HepG2 (cell line): Measurements from ENCODE around the gene C20orf202. TPM values are rescaled to one million over a fixed set of nuclear protein-coding genes. Genes with fewer than 3 reads are reported as not detected.

Experiments
- AGO2 ChIP-seq: fragments of 200-400 bp; formaldehyde crosslinking; optimal IDR thresholded peaks from 2 replicates; pipeline ENCODE3; 2017; ENCODE audit warnings: mild to moderate bottlenecking, low read depth, low read length, moderate library complexity
- ARID2 ChIP-seq: sonication (generic); formaldehyde crosslinking; IDR thresholded peaks from 2 replicates; pipeline ENCODE4 v1.8.1; 2022; ENCODE audit warnings: mild to moderate bottlenecking, missing genetic modification reagents, borderline replicate concordance
- BCL6 ChIP-seq: IDR thresholded peaks from 2 replicates; pipeline ENCODE4 v1.6.1; 2016; ENCODE audit warnings: missing genetic modification reagents, missing compliant biosample characterization
- FOXP1 ChIP-seq, 2 experiments: fragments of 450-650 bp in 1 of 2; IDR thresholded peaks; 2 replicates each; pipeline ENCODE4 v1.6.1; 2017 to 2018; ENCODE audit warnings: antibody characterized with exemption in 1 of 2
- FUBP1 ChIP-seq: sonication (generic); formaldehyde crosslinking; IDR thresholded peaks from 2 replicates; pipeline ENCODE4 v1.5.1; 2020; ENCODE audit warnings: missing genetic modification reagents, mild to moderate bottlenecking, borderline replicate concordance
- GATAD2A ChIP-seq: IDR thresholded peaks from 2 replicates; pipeline ENCODE4 v1.6.1; 2016
- IKZF1 ChIP-seq: fragments of 450-650 bp; IDR thresholded peaks from 2 replicates; pipeline ENCODE4 v1.7.1; 2016
- ISX ChIP-seq: sonication (generic); formaldehyde crosslinking; conservative IDR thresholded peaks from 2 replicates; pipeline ENCODE4 v1.5.0; 2020; ENCODE audit warnings: missing genetic modification reagents
- KDM4B ChIP-seq: sonication (generic); formaldehyde crosslinking; IDR thresholded peaks from 2 replicates; pipeline ENCODE4 v1.4.0; 2020; ENCODE audit warnings: missing genetic modification reagents
- MIER3 ChIP-seq: IDR thresholded peaks from 2 replicates; pipeline ENCODE4 v1.6.1; 2016; ENCODE audit warnings: missing compliant biosample characterization, borderline replicate concordance
- MYPOP ChIP-seq: sonication (generic); formaldehyde crosslinking; IDR thresholded peaks from 2 replicates; pipeline ENCODE4 v1.8.1; 2023; ENCODE audit warnings: mild to moderate bottlenecking, moderate library complexity, missing genetic modification reagents
- NCOR1 ChIP-seq: fragments of 200-600 bp; sonication (generic); IDR thresholded peaks from 2 replicates; pipeline ENCODE4 v1.7.0; 2017; ENCODE audit warnings: antibody characterized with exemption, low read length, borderline replicate concordance
- THAP11 ChIP-seq: IDR thresholded peaks from 2 replicates; pipeline ENCODE4 v1.6.1; 2016; ENCODE audit warnings: missing biosample characterization, missing genetic modification reagents
- U2AF2 ChIP-seq: fragments of 200-400 bp; formaldehyde crosslinking; IDR thresholded peaks from 2 replicates; pipeline ENCODE4 v1.6.1; 2017; ENCODE audit warnings: low read depth, mild to moderate bottlenecking, low read length
- ZBTB43 ChIP-seq: sonication (generic); formaldehyde crosslinking; conservative IDR thresholded peaks from 2 replicates; pipeline ENCODE4 v1.4.0; 2020; ENCODE audit warnings: missing genetic modification reagents
- ZNF230 ChIP-seq: sonication (generic); formaldehyde crosslinking; IDR thresholded peaks from 2 replicates; pipeline ENCODE4 v1.4.0; 2020; ENCODE audit warnings: mild to moderate bottlenecking, missing genetic modification reagents
- ZNF24 ChIP-seq: fragments of 450-650 bp; IDR thresholded peaks from 2 replicates; pipeline ENCODE4 v1.6.1; 2017; ENCODE audit warnings: antibody characterized with exemption, mild to moderate bottlenecking
- ZNF562 ChIP-seq: sonication (generic); formaldehyde crosslinking; IDR thresholded peaks from 2 replicates; pipeline ENCODE4 v1.8.0; 2022; ENCODE audit warnings: missing genetic modification reagents, borderline replicate concordance
- polyA plus RNA-seq, 8 experiments: library from polyadenylated mRNA; depleted of rRNA in 3 of 8; stranded (reverse) in 7 of 8; unstranded in 1 of 8; fragments of >200 nt; fragmentation: Illumina TruSeq in 4 of 8; extraction: Trizol in 4 of 8; gene quantifications; 2 replicates each; pipeline versions ENCODE4 v1.2.1 to v1.2.3, GENCODE V29; 2011 to 2016; ENCODE audit warnings: low read depth in 4 of 8, missing spikeins in 1 of 8, mixed read lengths in 1 of 8; ENCODE audit not compliant: insufficient read depth in 1 of 8
- total RNA-seq, 5 experiments: library from RNA; depleted of rRNA; stranded (reverse); fragments of >200 nt; fragmentation: Illumina TruSeq; extraction: Trizol; gene quantifications; 2 replicates each; pipeline ENCODE4 v1.2.3, GENCODE V29; 2016; ENCODE audit warnings: low read depth in 1 of 5
- TF ChIP-seq, protein P1 (sequence below): sonication (generic); formaldehyde crosslinking; IDR thresholded peaks from 2 replicates; pipeline ENCODE4 v1.4.0; 2020; ENCODE audit warnings: missing genetic modification reagents, borderline replicate concordance
- TF ChIP-seq, protein P2 (sequence below): sonication (generic); formaldehyde crosslinking; IDR thresholded peaks from 2 replicates; pipeline ENCODE4 v1.4.0; 2020; ENCODE audit warnings: missing genetic modification reagents

C20orf202 gene
- total and polyA plus RNA-seq, 2 of the 13 experiments (the other 11 are each of a cell fraction or from before 2014, with no cell fraction given) = 0.20 to 1.2 TPM

- TF ChIP-seq, protein P1, sequence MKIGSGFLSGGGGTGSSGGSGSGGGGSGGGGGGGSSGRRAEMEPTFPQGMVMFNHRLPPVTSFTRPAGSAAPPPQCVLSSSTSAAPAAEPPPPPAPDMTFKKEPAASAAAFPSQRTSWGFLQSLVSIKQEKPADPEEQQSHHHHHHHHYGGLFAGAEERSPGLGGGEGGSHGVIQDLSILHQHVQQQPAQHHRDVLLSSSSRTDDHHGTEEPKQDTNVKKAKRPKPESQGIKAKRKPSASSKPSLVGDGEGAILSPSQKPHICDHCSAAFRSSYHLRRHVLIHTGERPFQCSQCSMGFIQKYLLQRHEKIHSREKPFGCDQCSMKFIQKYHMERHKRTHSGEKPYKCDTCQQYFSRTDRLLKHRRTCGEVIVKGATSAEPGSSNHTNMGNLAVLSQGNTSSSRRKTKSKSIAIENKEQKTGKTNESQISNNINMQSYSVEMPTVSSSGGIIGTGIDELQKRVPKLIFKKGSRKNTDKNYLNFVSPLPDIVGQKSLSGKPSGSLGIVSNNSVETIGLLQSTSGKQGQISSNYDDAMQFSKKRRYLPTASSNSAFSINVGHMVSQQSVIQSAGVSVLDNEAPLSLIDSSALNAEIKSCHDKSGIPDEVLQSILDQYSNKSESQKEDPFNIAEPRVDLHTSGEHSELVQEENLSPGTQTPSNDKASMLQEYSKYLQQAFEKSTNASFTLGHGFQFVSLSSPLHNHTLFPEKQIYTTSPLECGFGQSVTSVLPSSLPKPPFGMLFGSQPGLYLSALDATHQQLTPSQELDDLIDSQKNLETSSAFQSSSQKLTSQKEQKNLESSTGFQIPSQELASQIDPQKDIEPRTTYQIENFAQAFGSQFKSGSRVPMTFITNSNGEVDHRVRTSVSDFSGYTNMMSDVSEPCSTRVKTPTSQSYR (CRISPR knock-in tag) = 0 out of 2 replicates have a peak, but pooled peaks have one; percentile 28
- TF ChIP-seq BCL6 (CRISPR knock-in tag) (peak; percentile 81), GATAD2A (CRISPR knock-in tag) (peak; percentile 84), KDM4B (CRISPR knock-in tag) (no peak), ZNF562 (no peak), U2AF2 (no peak), ZBTB43 (CRISPR knock-in tag) (no peak), ZNF230 (CRISPR knock-in tag) (no peak), MYPOP (CRISPR knock-in tag) (0 out of 2 replicates have a peak, but pooled peaks have one; percentile 13), FUBP1 (CRISPR knock-in tag) (no peak), ISX (no peak), NCOR1 (peak; percentile 89), MIER3 (CRISPR knock-in tag) (0 out of 2 replicates have a peak, but pooled peaks have one; percentile 52), THAP11 (CRISPR knock-in tag) (0 out of 2 replicates have a peak, but pooled peaks have one; percentile 44), IKZF1 (no peak), ARID2 (CRISPR knock-in tag) (no peak), ZNF24 (peak; percentile 70; the same call in 1 of the 2 replicates), FOXP1 (IDR thresholded peaks at IDR 0.05) (no peak), FOXP1 (CRISPR knock-in tag; IDR thresholded peaks at IDR 0.05) (peak; percentile 57), AGO2 (no peak)
- TF ChIP-seq, protein P2, sequence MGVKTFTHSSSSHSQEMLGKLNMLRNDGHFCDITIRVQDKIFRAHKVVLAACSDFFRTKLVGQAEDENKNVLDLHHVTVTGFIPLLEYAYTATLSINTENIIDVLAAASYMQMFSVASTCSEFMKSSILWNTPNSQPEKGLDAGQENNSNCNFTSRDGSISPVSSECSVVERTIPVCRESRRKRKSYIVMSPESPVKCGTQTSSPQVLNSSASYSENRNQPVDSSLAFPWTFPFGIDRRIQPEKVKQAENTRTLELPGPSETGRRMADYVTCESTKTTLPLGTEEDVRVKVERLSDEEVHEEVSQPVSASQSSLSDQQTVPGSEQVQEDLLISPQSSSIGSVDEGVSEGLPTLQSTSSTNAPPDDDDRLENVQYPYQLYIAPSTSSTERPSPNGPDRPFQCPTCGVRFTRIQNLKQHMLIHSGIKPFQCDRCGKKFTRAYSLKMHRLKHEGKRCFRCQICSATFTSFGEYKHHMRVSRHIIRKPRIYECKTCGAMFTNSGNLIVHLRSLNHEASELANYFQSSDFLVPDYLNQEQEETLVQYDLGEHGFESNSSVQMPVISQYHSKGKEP (CRISPR knock-in tag) = no peak
Measured at GRCh38 chr20:1187605-1188171, 15.6 kb upstream of the C20orf202 start (continued).
